ENCODE measurements around the gene MTAP.

DNA sequence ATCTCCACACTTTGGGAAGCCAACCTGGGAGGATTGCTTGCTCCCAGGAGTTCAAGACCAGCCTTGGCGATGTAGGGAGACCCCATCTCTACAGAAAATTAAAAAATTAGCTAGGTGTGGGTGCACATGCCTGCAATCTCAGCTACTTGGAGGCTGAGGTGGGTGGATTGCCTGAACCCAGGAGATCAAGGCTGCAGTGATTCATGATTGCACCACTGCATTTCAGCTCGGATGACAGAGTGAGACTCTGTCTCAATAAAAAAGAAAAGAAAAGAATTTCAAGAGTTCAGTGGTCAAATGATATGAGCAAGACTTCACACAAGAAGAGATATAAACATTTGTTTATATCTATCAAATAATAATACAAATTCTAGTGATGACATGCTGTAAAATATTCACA lies 23.0 kb upstream of the MTAP start:
- TF ChIP-seq, protein P1, sequence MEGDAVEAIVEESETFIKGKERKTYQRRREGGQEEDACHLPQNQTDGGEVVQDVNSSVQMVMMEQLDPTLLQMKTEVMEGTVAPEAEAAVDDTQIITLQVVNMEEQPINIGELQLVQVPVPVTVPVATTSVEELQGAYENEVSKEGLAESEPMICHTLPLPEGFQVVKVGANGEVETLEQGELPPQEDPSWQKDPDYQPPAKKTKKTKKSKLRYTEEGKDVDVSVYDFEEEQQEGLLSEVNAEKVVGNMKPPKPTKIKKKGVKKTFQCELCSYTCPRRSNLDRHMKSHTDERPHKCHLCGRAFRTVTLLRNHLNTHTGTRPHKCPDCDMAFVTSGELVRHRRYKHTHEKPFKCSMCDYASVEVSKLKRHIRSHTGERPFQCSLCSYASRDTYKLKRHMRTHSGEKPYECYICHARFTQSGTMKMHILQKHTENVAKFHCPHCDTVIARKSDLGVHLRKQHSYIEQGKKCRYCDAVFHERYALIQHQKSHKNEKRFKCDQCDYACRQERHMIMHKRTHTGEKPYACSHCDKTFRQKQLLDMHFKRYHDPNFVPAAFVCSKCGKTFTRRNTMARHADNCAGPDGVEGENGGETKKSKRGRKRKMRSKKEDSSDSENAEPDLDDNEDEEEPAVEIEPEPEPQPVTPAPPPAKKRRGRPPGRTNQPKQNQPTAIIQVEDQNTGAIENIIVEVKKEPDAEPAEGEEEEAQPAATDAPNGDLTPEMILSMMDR (optimal IDR thresholded peaks at IDR 0.05 in 1 of 3, IDR thresholded peaks at IDR 0.05 in 1 of 3, conservative IDR thresholded peaks at IDR 0.05 in 1 of 3; ENCODE audit: extremely low read depth in 1 of 3, insufficient read depth in 2 of 3, low read length in 3 of 3): no peak
- TF ChIP-seq EZH2 (IDR thresholded peaks at IDR 0.05; ENCODE audit: low read length): no peak
